GM19023 (cell line): ENCODE measurements around the gene COG5.

Experiments used
- ATAC-seq: cut with Tn5 transposase; IDR thresholded peaks from one replicate; pipeline ENCODE4 v1.9.1; 2021; ENCODE audit warnings: mild to moderate bottlenecking, moderate library complexity; ENCODE audit not compliant: unreplicated experiment

COG5 gene

GRCh38 chr7:107396990-107397389 is 166.7 kb downstream of the COG5 start:
- ATAC-seq, result no peak

- no peak for ATAC-seq
Measured at GRCh38 chr7:107396081-107396480, 167.6 kb downstream of the COG5 start.

GRCh38 chr7:107394831-107395230 is 168.9 kb downstream of the COG5 start:
- no peak for ATAC-seq

- no peak for ATAC-seq
Measured at GRCh38 chr7:107394276-107394675, 169.4 kb downstream of the COG5 start.

- no peak for ATAC-seq
Measured at GRCh38 chr7:107392830-107393229, 170.9 kb downstream of the COG5 start.

- no peak for ATAC-seq
Measured at GRCh38 chr7:107390916-107391315, 172.8 kb downstream of the COG5 start.

- no peak for ATAC-seq
Measured at GRCh38 chr7:107388604-107389003, 175.1 kb downstream of the COG5 start.

GRCh38 chr7:107387573-107388219 is 176.0 kb downstream of the COG5 start:
- ATAC-seq, result no peak

GRCh38 chr7:107387128-107387527 is 176.6 kb downstream of the COG5 start:
- no peak for ATAC-seq

GRCh38 chr7:107386548-107387102 is 177.1 kb downstream of the COG5 start:
- ATAC-seq, result no peak

GRCh38 chr7:107384025-107384424 is 179.7 kb downstream of the COG5 start:
- no peak for ATAC-seq

GRCh38 chr7:107383203-107383602 is 180.5 kb downstream of the COG5 start:
- ATAC-seq, result no peak

- no peak for ATAC-seq
Measured at GRCh38 chr7:107381453-107381852, 182.3 kb downstream of the COG5 start.

- ATAC-seq, result no peak
Measured at GRCh38 chr7:107373354-107373753, 190.4 kb downstream of the COG5 start.

GRCh38 chr7:107372298-107372697 is 191.4 kb downstream of the COG5 start:
- no peak for ATAC-seq

- no peak for ATAC-seq
Measured at GRCh38 chr7:107370816-107371215, 192.9 kb downstream of the COG5 start.

GRCh38 chr7:107364787-107365186 is 198.9 kb downstream of the COG5 start:
- no peak for ATAC-seq

- ATAC-seq, result no peak
Measured at GRCh38 chr7:107359520-107360316, 204.0 kb downstream of the COG5 start.

- no peak for ATAC-seq
Measured at GRCh38 chr7:107355616-107356015, 208.1 kb downstream of the COG5 start.

GRCh38 chr7:107354640-107355039 is 209.1 kb downstream of the COG5 start:
- ATAC-seq, result no peak

- no peak for ATAC-seq
Measured at GRCh38 chr7:107353701-107354100, 210.0 kb downstream of the COG5 start.

GRCh38 chr7:107345898-107346297 is 217.8 kb downstream of the COG5 start:
- ATAC-seq, result no peak
